ENCODE data around the gene RSPH6A.

The RSPH6A gene

DNA sequence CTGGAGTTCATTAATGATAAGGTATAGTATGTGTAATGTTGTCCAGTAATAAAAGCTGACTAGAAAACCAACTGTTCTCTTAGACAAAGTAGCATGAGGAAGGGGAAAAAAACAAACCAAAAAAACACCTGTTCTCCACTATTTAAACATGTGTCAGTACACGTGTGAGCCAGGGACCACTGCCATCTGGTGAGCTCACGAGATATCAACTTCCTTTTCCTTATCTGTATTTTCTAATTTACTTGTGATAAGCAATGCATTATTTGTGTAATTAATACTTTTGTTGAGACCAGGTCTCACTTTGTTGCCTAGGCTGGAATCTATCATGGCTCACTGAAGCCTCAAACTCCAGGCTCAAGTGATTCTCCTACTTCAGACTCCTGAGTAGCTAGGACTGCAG is 41.7 kb downstream of the RSPH6A start:
- in situ Hi-C loops (cut with HindIII; ENCODE audit: low pct_ligation_motif_present, low sequenced_read_pairs): no loop called here
- Histone ChIP-seq H3K27ac (no peak overlapping the region), H3K27me3 (replicated peaks) (no peaks in the 10 kb centered on the region), H3K36me3 (replicated peaks) (peaks cover 23% of the 10 kb centered on the region), H3K4me3 (ENCODE audit: low read depth, low read length) (no peak overlapping the region)
- no peak for DNase-seq
- TF ChIP-seq, protein P1, sequence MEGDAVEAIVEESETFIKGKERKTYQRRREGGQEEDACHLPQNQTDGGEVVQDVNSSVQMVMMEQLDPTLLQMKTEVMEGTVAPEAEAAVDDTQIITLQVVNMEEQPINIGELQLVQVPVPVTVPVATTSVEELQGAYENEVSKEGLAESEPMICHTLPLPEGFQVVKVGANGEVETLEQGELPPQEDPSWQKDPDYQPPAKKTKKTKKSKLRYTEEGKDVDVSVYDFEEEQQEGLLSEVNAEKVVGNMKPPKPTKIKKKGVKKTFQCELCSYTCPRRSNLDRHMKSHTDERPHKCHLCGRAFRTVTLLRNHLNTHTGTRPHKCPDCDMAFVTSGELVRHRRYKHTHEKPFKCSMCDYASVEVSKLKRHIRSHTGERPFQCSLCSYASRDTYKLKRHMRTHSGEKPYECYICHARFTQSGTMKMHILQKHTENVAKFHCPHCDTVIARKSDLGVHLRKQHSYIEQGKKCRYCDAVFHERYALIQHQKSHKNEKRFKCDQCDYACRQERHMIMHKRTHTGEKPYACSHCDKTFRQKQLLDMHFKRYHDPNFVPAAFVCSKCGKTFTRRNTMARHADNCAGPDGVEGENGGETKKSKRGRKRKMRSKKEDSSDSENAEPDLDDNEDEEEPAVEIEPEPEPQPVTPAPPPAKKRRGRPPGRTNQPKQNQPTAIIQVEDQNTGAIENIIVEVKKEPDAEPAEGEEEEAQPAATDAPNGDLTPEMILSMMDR (IDR thresholded peaks at IDR 0.05; ENCODE audit: low read depth, low read length, missing control alignments): no peak

DNA sequence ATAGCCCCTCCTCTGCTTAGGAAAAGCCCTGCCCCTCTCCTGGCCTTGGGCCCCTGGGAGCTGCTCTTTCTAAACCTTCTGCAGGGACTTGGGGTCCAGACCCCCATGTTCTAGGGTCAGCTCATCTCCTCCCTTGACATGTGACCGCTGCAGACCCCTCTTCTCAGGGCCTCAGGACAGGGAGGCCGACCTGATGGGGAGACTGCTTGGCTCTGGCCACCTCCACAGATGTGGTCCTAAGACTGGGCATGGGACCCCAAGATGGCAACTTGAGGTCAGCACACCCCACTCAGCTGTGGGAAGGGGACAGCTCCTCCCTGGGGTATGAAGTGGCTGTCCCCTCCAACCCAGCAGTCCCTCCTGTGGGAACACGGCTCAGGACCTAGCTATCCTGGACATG is 42.2 kb downstream of the RSPH6A start:
- TF ChIP-seq, protein P1 (IDR thresholded peaks at IDR 0.05; ENCODE audit: low read depth, low read length, missing control alignments): no peak
- Histone ChIP-seq H3K27me3 (replicated peaks) (no peaks in the 10 kb centered on the region), H3K4me3 (ENCODE audit: low read depth, low read length) (no peak overlapping the region), H3K27ac (no peak overlapping the region), H3K36me3 (replicated peaks) (peaks cover 19% of the 10 kb centered on the region)
- in situ Hi-C loops (cut with HindIII; ENCODE audit: low pct_ligation_motif_present, low sequenced_read_pairs): no loop called here
- no peak for DNase-seq

DNA sequence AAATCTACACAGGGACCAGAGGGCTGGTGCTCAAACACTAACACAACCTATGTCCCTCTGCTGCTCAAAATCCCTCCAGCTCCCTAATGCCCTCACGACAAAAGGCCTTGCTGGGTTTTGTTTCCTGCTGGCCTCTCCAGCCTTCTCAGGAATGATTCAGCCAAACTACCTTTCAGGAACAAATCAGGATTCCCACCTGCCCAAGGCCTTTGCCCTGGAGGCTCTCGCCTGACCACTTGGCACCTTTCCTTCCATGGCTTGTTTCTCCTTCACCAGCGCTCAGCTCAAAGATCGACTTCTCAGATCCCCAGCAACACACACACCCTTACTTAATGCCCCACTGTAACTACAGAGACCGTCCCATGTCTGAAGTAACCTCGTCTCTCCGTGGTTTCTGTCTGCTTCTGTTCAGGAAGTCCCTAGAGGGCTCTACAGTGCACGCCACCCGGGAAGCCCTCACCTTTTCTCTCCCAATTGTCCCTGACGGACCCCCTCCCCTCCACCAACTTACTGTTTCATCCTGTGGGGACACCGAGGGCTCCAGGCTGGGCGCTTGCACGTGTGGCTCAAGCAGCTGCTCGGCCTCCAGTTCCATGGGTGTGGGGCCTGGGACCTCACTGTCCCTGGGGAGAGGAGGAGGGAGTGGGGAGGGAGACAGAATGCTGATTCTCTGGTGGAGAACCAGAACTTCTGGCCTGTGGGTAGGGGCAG is 42.8 kb downstream of the RSPH6A start:
- Histone ChIP-seq H3K36me3 (replicated peaks) (peaks cover 12% of the 10 kb centered on the region), H3K4me3 (ENCODE audit: low read depth, low read length) (no peak overlapping the region), H3K27me3 (replicated peaks) (no peaks in the 10 kb centered on the region), H3K27ac (no peak overlapping the region)
- TF ChIP-seq, protein P1 (IDR thresholded peaks at IDR 0.05; ENCODE audit: low read depth, low read length, missing control alignments): no peak
- in situ Hi-C loops (cut with HindIII; ENCODE audit: low pct_ligation_motif_present, low sequenced_read_pairs): no loop called here
- no peak for DNase-seq

DNA sequence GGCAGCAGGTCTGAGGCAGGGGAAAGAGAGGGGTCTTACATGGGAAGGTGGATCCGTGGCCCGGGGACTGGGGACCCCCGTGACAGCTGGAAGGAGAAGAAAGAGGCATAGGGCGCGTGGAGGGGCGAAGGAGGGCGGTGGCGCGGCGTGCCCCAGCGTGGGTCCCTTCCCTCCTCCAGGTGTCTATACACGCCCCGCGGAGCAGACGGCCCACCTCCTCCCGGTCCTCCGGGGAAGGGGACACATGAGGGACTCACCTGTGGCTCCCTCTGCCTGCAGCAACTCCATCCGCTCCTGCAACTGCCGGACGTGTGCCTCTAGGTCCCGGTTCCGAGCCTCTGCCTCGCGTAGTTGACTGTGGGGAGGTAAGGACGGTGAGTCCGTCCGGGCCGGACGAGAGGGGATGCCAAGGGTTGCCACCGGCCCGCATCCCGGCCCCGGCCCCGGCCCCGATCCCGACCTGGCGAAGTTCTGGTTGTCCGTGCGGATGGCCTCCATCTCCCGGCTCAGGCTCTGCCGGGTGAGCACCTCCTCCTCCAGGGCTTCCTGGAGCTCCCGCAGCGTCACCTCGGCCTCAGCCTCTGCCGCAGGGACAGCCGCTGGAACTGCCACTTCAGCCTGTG is 43.7 kb downstream of the RSPH6A start:
- H3K4me3 ChIP-seq (ENCODE audit: low read depth, low read length): no peak overlapping the region

DNA sequence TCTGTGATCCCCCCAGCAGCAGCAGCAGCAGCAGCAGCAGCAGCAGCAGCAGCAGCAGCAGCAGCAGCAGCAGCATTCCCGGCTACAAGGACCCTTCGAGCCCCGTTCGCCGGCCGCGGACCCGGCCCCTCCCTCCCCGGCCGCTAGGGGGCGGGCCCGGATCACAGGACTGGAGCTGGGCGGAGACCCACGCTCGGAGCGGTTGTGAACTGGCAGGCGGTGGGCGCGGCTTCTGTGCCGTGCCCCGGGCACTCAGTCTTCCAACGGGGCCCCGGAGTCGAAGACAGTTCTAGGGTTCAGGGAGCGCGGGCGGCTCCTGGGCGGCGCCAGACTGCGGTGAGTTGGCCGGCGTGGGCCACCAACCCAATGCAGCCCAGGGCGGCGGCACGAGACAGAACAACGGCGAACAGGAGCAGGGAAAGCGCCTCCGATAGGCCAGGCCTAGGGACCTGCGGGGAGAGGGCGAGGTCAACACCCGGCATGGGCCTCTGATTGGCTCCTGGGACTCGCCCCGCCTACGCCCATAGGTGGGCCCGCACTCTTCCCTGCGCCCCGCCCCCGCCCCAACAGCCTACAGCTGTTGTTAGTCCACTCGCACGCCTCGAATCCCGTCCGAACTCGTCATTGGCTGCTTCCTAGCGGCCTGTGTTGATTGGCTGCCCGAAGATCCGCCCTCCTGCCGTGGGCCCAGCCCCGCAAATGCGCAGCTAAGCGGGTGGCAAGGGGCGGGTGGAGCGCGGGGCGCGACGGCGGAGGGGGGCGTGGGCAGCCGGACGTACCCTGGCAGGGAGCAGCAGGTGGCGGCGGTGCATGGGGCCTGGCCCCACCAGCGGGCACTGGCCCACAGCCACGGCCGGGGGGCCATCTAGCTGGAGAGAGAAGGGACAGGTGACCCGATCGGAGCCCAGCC is 44.7 kb downstream of the RSPH6A start:
- no peaks in the 10 kb centered on the region for H3K27me3 ChIP-seq (replicated peaks)
- H3K27ac ChIP-seq: peak overlapping the region; percentile 73

More for the DNA sequence above, 43.7 kb downstream of the RSPH6A start:
- H3K36me3 ChIP-seq (replicated peaks): peaks cover 4% of the 10 kb centered on the region
- TF ChIP-seq, protein P1 (IDR thresholded peaks at IDR 0.05; ENCODE audit: low read depth, low read length, missing control alignments): no peak
- H3K27me3 ChIP-seq (replicated peaks): no peaks in the 10 kb centered on the region
- in situ Hi-C loops (cut with HindIII; ENCODE audit: low pct_ligation_motif_present, low sequenced_read_pairs): no loop called here
- no peak for DNase-seq
- H3K27ac ChIP-seq: no peak overlapping the region

More for the DNA sequence above, 44.7 kb downstream of the RSPH6A start:
- in situ Hi-C loops (cut with HindIII; ENCODE audit: low pct_ligation_motif_present, low sequenced_read_pairs): no loop called here
- Histone ChIP-seq H3K36me3 (replicated peaks) (peaks cover 3% of the 10 kb centered on the region), H3K4me3 (ENCODE audit: low read depth, low read length) (peak overlapping the region; percentile 62)
- peak; percentile 98 for DNase-seq
- TF ChIP-seq, protein P1 (IDR thresholded peaks at IDR 0.05; ENCODE audit: low read depth, low read length, missing control alignments): peak; percentile 77

Data from brain microvascular endothelial cell (primary cell).